ENCODE results near the gene ATP8A2. TPM values are rescaled to one million over a fixed set of nuclear protein-coding genes. Genes with fewer than 3 reads are reported as not detected.

ATP8A2 gene
- total RNA-seq, 2 donors from 2014 or later: 0.23 to 6.1 TPM

DNA sequence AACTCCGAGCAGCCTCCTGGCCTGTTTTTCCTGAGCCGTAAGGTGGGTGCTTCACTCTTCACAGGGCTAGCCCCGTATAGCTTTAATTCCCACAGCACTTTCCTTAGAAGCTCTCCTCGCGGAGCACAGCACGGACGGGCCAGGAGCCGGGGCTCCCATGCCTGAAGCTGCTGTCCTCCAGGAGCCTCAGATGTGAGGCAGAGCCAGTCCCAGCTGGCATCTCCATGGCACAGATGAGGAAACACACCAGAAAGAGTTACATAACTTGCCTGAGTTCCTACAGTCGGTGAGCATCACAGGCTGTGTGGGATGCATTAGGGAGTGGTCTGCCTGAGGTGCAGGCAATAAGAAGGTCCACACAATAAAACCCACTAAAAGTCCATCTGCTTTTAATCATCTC lies 118.5 kb downstream of the ATP8A2 start:
- Histone ChIP-seq H3K4me3 (no peak overlapping the region), H3K27me3 (replicated peaks; ENCODE audit: insufficient read depth) (no peaks in the 10 kb centered on the region), H3K27ac (no peak overlapping the region), H3K4me1 (replicated peaks) (no peaks in the 10 kb centered on the region), H3K36me3 (no peaks in the 10 kb centered on the region), H3K9me3 (no peaks in the 10 kb centered on the region)
- TF ChIP-seq POLR2AphosphoS5 (IDR thresholded peaks at IDR 0.05): no peak
- TF ChIP-seq, protein P1, sequence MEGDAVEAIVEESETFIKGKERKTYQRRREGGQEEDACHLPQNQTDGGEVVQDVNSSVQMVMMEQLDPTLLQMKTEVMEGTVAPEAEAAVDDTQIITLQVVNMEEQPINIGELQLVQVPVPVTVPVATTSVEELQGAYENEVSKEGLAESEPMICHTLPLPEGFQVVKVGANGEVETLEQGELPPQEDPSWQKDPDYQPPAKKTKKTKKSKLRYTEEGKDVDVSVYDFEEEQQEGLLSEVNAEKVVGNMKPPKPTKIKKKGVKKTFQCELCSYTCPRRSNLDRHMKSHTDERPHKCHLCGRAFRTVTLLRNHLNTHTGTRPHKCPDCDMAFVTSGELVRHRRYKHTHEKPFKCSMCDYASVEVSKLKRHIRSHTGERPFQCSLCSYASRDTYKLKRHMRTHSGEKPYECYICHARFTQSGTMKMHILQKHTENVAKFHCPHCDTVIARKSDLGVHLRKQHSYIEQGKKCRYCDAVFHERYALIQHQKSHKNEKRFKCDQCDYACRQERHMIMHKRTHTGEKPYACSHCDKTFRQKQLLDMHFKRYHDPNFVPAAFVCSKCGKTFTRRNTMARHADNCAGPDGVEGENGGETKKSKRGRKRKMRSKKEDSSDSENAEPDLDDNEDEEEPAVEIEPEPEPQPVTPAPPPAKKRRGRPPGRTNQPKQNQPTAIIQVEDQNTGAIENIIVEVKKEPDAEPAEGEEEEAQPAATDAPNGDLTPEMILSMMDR (IDR thresholded peaks at IDR 0.05): no peak
- no peak for TF ChIP-seq POLR2A (IDR thresholded peaks at IDR 0.05)
- intact Hi-C loops (cut with DNase I): no loop called here
- DNase-seq (ENCODE audit: low spot score): no peak
- 76% methylated on average over 9 of the region's 9 CpGs for WGBS

DNA sequence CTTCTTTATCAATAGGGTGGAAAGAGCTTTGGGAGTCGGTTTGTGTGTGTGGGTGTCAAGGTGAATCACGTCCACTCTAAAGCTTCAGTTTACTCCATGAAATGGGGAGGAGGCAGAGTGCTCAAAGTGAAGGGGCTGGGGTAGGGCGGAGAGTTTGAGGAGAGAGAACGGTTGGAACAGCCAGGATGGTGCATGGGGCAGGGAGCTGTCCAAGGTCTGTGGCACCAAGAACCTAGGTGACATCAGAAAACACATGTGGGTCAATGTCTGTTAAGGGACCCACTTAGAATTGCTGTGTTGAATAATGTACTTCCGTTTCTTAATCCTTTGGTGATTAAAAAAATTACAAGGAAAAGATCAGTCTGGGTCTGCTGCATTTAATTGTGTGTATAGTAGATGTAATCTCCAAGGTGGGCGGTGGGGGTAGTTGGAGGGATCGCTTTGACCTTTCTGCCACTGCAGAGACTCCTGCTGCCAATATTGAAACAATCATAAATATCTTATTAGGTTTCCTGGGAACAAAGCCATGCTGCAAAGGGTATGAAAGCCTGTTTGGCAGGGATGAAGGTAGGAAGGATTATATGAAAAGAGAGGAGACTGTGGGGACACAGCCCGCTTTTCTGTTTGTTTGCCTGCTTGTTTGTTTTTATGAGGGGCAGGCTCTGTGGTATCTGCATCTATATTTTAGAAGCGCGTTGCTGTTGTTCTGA lies 122.3 kb downstream of the ATP8A2 start:
- no peak for DNase-seq (ENCODE audit: low spot score)

DNA sequence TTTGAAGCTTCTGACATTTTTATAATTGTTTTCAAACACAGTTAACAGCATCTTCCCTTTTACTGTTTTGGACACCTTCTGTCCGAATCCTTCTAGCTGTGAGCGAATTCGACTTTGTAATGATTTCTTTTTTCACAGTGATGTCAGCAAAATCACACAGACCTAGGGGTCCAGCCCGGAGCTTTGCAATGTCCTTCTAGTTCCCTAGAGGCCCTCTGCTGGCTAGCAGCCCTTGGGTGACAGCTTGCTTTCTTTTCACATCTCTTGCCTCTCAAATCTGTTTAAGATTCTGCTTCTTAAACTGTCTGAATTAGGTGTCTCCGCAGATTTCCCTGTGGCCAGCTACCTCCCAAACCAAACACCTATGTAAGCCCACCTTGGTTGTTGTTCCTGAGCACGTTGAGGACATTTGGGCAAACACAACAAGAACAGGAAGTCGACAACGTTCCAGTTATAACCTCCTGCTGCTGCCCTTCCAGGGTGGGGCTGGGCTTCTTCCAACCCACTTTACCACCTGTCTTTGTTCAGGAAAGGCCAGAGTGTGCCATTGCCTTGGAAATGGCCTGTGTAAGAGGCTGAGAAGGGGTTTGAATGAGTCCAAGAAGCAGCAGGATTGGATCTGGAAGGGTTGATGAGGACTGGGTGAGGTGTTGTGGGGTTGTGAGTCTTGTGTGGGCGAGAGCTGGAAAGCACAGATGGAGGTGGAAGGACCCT lies 123.1 kb downstream of the ATP8A2 start:
- Histone ChIP-seq H3K4me1 (replicated peaks) (no peaks in the 10 kb centered on the region), H3K27ac (no peak overlapping the region), H3K27me3 (replicated peaks; ENCODE audit: insufficient read depth) (no peaks in the 10 kb centered on the region), H3K9me3 (no peaks in the 10 kb centered on the region), H3K36me3 (no peaks in the 10 kb centered on the region), H3K4me3 (no peak overlapping the region)
- TF ChIP-seq POLR2AphosphoS5 (IDR thresholded peaks at IDR 0.05) (no peak), POLR2A (IDR thresholded peaks at IDR 0.05) (no peak)
- intact Hi-C loops (cut with DNase I): no loop called here
- 27% methylated on average over 9 of the region's 9 CpGs for WGBS
- DNase-seq (ENCODE audit: low spot score): no peak

More for the DNA sequence above, 122.3 kb downstream of the ATP8A2 start:
- no peak overlapping the region for H3K27ac ChIP-seq
- no peaks in the 10 kb centered on the region for H3K36me3 ChIP-seq
- no peaks in the 10 kb centered on the region for H3K9me3 ChIP-seq
- no peaks in the 10 kb centered on the region for H3K4me1 ChIP-seq (replicated peaks)
- TF ChIP-seq POLR2A (IDR thresholded peaks at IDR 0.05) (no peak), POLR2AphosphoS5 (IDR thresholded peaks at IDR 0.05) (no peak)
- TF ChIP-seq, protein P1 (IDR thresholded peaks at IDR 0.05): no peak
- WGBS: 29% methylated on average over 10 of the region's 10 CpGs
- intact Hi-C loops (cut with DNase I): no loop called here
- no peaks in the 10 kb centered on the region for H3K27me3 ChIP-seq (replicated peaks; ENCODE audit: insufficient read depth)
- no peak overlapping the region for H3K4me3 ChIP-seq

DNA sequence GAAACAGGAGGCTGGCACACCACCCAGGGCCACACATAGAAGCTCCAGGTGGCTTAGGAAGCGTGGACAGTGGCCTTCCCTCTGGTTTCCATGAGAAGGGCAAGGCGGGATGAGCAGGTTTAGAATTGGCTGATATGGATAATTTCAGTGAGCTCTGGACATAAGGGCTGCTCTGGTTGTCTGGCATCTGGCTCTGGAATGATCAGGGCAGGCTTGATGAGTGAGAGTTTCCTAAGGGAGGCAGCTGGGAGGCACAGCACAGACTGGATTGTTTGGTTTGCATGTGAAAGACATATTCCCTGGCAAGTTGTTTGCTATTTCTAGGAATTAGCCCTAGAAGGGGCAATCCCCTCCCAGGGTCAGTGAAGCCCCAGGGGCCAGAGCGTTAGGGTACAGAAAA lies 129.5 kb downstream of the ATP8A2 start:
- Histone ChIP-seq H3K27ac (no peak overlapping the region), H3K4me1 (replicated peaks) (no peaks in the 10 kb centered on the region), H3K4me3 (no peak overlapping the region), H3K27me3 (replicated peaks; ENCODE audit: insufficient read depth) (no peaks in the 10 kb centered on the region), H3K36me3 (no peaks in the 10 kb centered on the region), H3K9me3 (no peaks in the 10 kb centered on the region)
- TF ChIP-seq POLR2A (IDR thresholded peaks at IDR 0.05) (no peak), POLR2AphosphoS5 (IDR thresholded peaks at IDR 0.05) (no peak)
- TF ChIP-seq, protein P1 (IDR thresholded peaks at IDR 0.05): no peak
- intact Hi-C loops (cut with DNase I): no loop called here
- WGBS: 78% methylated on average over 3 of the region's 3 CpGs
- DNase-seq (ENCODE audit: low spot score): no peak

DNA sequence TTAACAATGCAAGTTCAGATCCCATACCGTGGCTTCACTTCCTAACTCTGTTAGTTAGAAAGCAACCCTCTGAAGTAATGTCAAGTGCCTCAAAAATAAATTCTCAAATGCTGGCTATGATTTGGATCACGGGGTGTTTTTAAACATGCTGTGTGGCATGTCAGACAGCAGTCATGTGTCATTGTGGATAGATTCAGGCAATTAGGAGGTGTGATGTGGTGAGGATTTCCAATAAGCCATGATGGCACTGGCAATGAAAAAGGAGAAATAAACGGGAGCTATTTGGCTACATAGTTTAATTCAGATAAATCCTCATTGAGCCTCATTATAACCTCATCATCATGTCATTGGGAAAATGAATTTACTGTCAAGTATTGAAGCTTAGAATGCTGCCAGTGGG lies 130.3 kb downstream of the ATP8A2 start:
- no peak overlapping the region for H3K27ac ChIP-seq
- TF ChIP-seq, protein P1 (IDR thresholded peaks at IDR 0.05): no peak
- no peak for TF ChIP-seq POLR2A (IDR thresholded peaks at IDR 0.05)
- TF ChIP-seq POLR2AphosphoS5 (IDR thresholded peaks at IDR 0.05): no peak
- no peaks in the 10 kb centered on the region for H3K4me1 ChIP-seq (replicated peaks)
- DNase-seq (ENCODE audit: low spot score): no peak
- no peaks in the 10 kb centered on the region for H3K9me3 ChIP-seq
- no peak overlapping the region for H3K4me3 ChIP-seq
- no peaks in the 10 kb centered on the region for H3K27me3 ChIP-seq (replicated peaks; ENCODE audit: insufficient read depth)
- intact Hi-C loops (cut with DNase I): no loop called here
- WGBS: 74% methylated on average over 3 of the region's 3 CpGs
- no peaks in the 10 kb centered on the region for H3K36me3 ChIP-seq
